HCT116 (cell line): Measurements from ENCODE around the gene RNF214.
"Not testable (repeated sequence)": the region's sequence is repeated elsewhere in the genome, so short reads cannot be mapped to it uniquely, and the experiment has no call there.

ENCODE experiments used
- CEBPB ChIP-seq: IDR thresholded peaks from 2 replicates; pipeline ENCODE4 v1.6.1; 2012; ENCODE audit warnings: low read depth
- CTCF ChIP-seq, 3 experiments: fragments of 200-600 bp in 1 of 3; sonication (generic) in 1 of 3; IDR thresholded peaks in 2 of 3; conservative IDR thresholded peaks in 1 of 3; 2 replicates each; pipeline ENCODE4 v1.5.1; 2012 to 2017; ENCODE audit warnings: low read depth in 2 of 3, low read length in 2 of 3, antibody characterized with exemption in 1 of 3, borderline replicate concordance in 1 of 3, control low read depth in 1 of 3, mild to moderate bottlenecking in 1 of 3, mixed read lengths in 1 of 3, mixed run types in 1 of 3, moderate library complexity in 1 of 3; ENCODE audit not compliant: insufficient read depth in 1 of 3
- ELF1 ChIP-seq: IDR thresholded peaks from 2 replicates; pipeline ENCODE4 v1.6.1; 2012; ENCODE audit warnings: low read depth, borderline replicate concordance
- EZH2 ChIP-seq: fragments of 200-600 bp; sonication (generic); IDR thresholded peaks from 2 replicates; pipeline ENCODE4 v1.6.1; 2017; ENCODE audit warnings: antibody characterized with exemption, mixed run types
- EZH2phosphoT487 ChIP-seq: fragments of 200-600 bp; IDR thresholded peaks from 2 replicates; pipeline ENCODE4 v1.6.1; 2018; ENCODE audit warnings: antibody characterized with exemption, borderline replicate concordance
- MAX ChIP-seq: IDR thresholded peaks from 2 replicates; pipeline ENCODE4 v1.6.1; 2012
- POLR2A ChIP-seq: IDR thresholded peaks from 2 replicates; pipeline ENCODE4 v1.7.0; 2011; ENCODE audit warnings: borderline replicate concordance; ENCODE audit not compliant: insufficient read depth, insufficient read length; ENCODE audit errors: extremely low read depth
- POLR2AphosphoS5 ChIP-seq: IDR thresholded peaks from 2 replicates; pipeline ENCODE4 v1.6.1; 2011; ENCODE audit warnings: mild to moderate bottlenecking, low read depth, low read length, moderate library complexity
- RAD21 ChIP-seq: IDR thresholded peaks from 2 replicates; pipeline ENCODE4 v1.6.1; 2012; ENCODE audit warnings: low read depth, mild to moderate bottlenecking
- REST ChIP-seq: IDR thresholded peaks from 2 replicates; pipeline ENCODE4 v1.6.1; 2012; ENCODE audit warnings: low read depth
- TCF7L2 ChIP-seq: IDR thresholded peaks from 2 replicates; pipeline ENCODE4 v1.7.0; 2011; ENCODE audit warnings: borderline replicate concordance, inconsistent platforms; ENCODE audit not compliant: insufficient read depth, insufficient read length; ENCODE audit errors: extremely low read depth
- YY1 ChIP-seq: IDR thresholded peaks from 2 replicates; pipeline ENCODE4 v1.6.1; 2011; ENCODE audit warnings: low read length, low read depth, moderate library complexity, mild to moderate bottlenecking; ENCODE audit not compliant: insufficient replicate concordance; ENCODE audit errors: extremely low read depth
- ZNF274 ChIP-seq: fragments of 200-500 bp; sonication (Bioruptor generic); IDR thresholded peaks from 2 replicates; pipeline ENCODE4 v1.6.1; 2014; ENCODE audit warnings: mild to moderate bottlenecking, low read depth, low read length, inconsistent platforms

- TF ChIP-seq REST; CTCF (IDR thresholded peaks at IDR 0.05 in 2 of 3, conservative IDR thresholded peaks at IDR 0.05 in 1 of 3; ENCODE audit: borderline replicate concordance in 1 of 3, insufficient read depth in 1 of 3, low read depth in 2 of 3, low read length in 2 of 3); MAX; EZH2; YY1; POLR2AphosphoS5; TCF7L2; ZNF274; EZH2phosphoT487; CEBPB; RAD21; POLR2A; ELF1: not testable (repeated sequence)
These were observed 25.0 kb upstream of the RNF214 start for GRCh38 chr11:117207481-117207880.
